Gastrocnemius medialis (tissue), 4 donors: ENCODE measurements around the gene PF4V1. TPM values are rescaled to one million over a fixed set of nuclear protein-coding genes. Genes with fewer than 3 reads are reported as not detected.

Source experiments
- ATAC-seq, 2 donors: fragments of 150-250 bp; one replicate each; pipeline ENCODE4 v1.9.1; 2016
- DNase-seq, 2 donors: peaks; one replicate each; pipeline ENCODE4 v3.0.0-alpha.2; 2019
- H3K27ac ChIP-seq, 4 donors: fragments of 200-600 bp; sonication (generic); 1 replicate in 1 of 4; 2 replicates in 3 of 4; pipeline ENCODE4 v1.5.1; 2016 to 2018; ENCODE audit warnings: mild to moderate bottlenecking in 2 of 4, moderate library complexity in 1 of 4
- H3K27me3 ChIP-seq, 3 donors: fragments of 200-600 bp; sonication (generic) in 2 of 3; 1 replicate in 1 of 3; 2 replicates in 2 of 3; pipeline versions ENCODE4 v1.5.1 to v1.6.0; 2016 to 2019; ENCODE audit warnings: mild to moderate bottlenecking in 1 of 3, moderate library complexity in 1 of 3
- H3K36me3 ChIP-seq, 2 donors: fragments of 200-600 bp; sonication (generic) in 1 of 2; one replicate each; pipeline ENCODE4 v1.5.1; 2017 to 2018
- H3K4me1 ChIP-seq, 2 donors: fragments of 200-600 bp; sonication (generic) in 1 of 2; one replicate each; pipeline ENCODE4 v1.5.1; 2016 to 2017; ENCODE audit warnings: mild to moderate bottlenecking in 2 of 2
- H3K4me3 ChIP-seq, 4 donors: fragments of 200-600 bp; sonication (generic) in 3 of 4; 1 replicate in 1 of 4; 2 replicates in 3 of 4; pipeline ENCODE4 v1.5.1; 2016 to 2019; ENCODE audit warnings: mild to moderate bottlenecking in 2 of 4
- H3K9me3 ChIP-seq, 3 donors: fragments of 200-600 bp; sonication (generic) in 2 of 3; 1 replicate in 1 of 3; 2 replicates in 2 of 3; pipeline ENCODE4 v1.5.1; 2016 to 2019
- CTCF ChIP-seq, 5 experiments: fragments of 450-650 bp in 3 of 5; fragments of 200-600 bp in 2 of 5; sonication (generic) in 2 of 5; IDR thresholded peaks in 4 of 5; conservative IDR thresholded peaks in 1 of 5; 1 replicate in 4 of 5; 2 replicates in 1 of 5; pipeline ENCODE4 v1.5.1; 2016 to 2019; ENCODE audit warnings: antibody characterized with exemption in 5 of 5, mild to moderate bottlenecking in 3 of 5, moderate library complexity in 3 of 5
- POLR2A ChIP-seq, 2 donors: fragments of 450-650 bp; IDR thresholded peaks; one replicate each; pipeline ENCODE4 v1.6.1; 2017; ENCODE audit warnings: antibody characterized with exemption in 2 of 2, mild to moderate bottlenecking in 2 of 2, moderate library complexity in 2 of 2
- in situ Hi-C, 4 donors: fragments of 200-750 bp; cut with MboI; loops; one replicate each; pipeline versions ENCODE4 v1.15.0 to v1.8.0; 2017; ENCODE audit warnings: low sequenced_read_pairs in 4 of 4
- intact Hi-C: fragments of 100-400 bp; cut with DNase I; formaldehyde crosslinking; loops from one replicate; pipeline ENCODE4 v1.15.1; 2023; ENCODE audit warnings: low total_unique reads
- total RNA-seq, 4 donors: library from RNA; depleted of rRNA; stranded (reverse); fragments of >200 nt; gene quantifications; one replicate each; pipeline versions ENCODE4 v1.1.0 to v1.2.3, GENCODE V29; 2016

The PF4V1 gene
- total RNA-seq, 4 donors from 2014 or later = not detected

GRCh38 chr4:73841243-73841925 is 11.7 kb upstream of the PF4V1 start:
- Histone ChIP-seq H3K27ac (no peak overlapping the region), H3K4me1 (no peaks in the 10 kb centered on the region), H3K9me3 (no peaks in the 10 kb centered on the region), H3K27me3 (peaks cover 0 to 10% (median 4%) of the 10 kb centered on the region in 3 donors), H3K36me3 (no peaks in the 10 kb centered on the region), H3K4me3 (no peak overlapping the region)
- no peak for ATAC-seq
- no peak for DNase-seq
- in situ Hi-C loops (no loop called here), intact Hi-C loops (no loop called here)
- TF ChIP-seq POLR2A (IDR thresholded peaks at IDR 0.05) = no peak
- no peak for TF ChIP-seq CTCF (IDR thresholded peaks at IDR 0.05 in 4 of 5, conservative IDR thresholded peaks at IDR 0.05 in 1 of 5)

GRCh38 chr4:73842696-73843095 is 10.4 kb upstream of the PF4V1 start:
- H3K27me3 ChIP-seq = peaks cover 0 to 5% (median 2%) of the 10 kb centered on the region in 3 donors
- DNase-seq = no peak
- H3K36me3 ChIP-seq = no peaks in the 10 kb centered on the region
- in situ Hi-C loops = no loop called here
- no peaks in the 10 kb centered on the region for H3K9me3 ChIP-seq
- no peak for TF ChIP-seq CTCF (IDR thresholded peaks at IDR 0.05 in 4 of 5, conservative IDR thresholded peaks at IDR 0.05 in 1 of 5)
- no peak for TF ChIP-seq POLR2A (IDR thresholded peaks at IDR 0.05)
- no peak overlapping the region for H3K4me3 ChIP-seq
- no peak for ATAC-seq
- intact Hi-C loops = no loop called here
- H3K4me1 ChIP-seq = no peaks in the 10 kb centered on the region
- no peak overlapping the region for H3K27ac ChIP-seq

GRCh38 chr4:73843369-73843768 is 9.7 kb upstream of the PF4V1 start:
- Histone ChIP-seq H3K4me3 (no peak overlapping the region), H3K36me3 (no peaks in the 10 kb centered on the region), H3K27me3 (peaks cover 0 to 4% (median 0%) of the 10 kb centered on the region in 3 donors), H3K9me3 (no peaks in the 10 kb centered on the region), H3K27ac (no peak overlapping the region), H3K4me1 (no peaks in the 10 kb centered on the region)
- intact Hi-C loops (no loop called here), in situ Hi-C loops (no loop called here)
- ATAC-seq (no peak), DNase-seq (no peak)
- TF ChIP-seq CTCF (IDR thresholded peaks at IDR 0.05 in 4 of 5, conservative IDR thresholded peaks at IDR 0.05 in 1 of 5) (no peak), POLR2A (IDR thresholded peaks at IDR 0.05) (no peak)

GRCh38 chr4:73844345-73844744 is 8.8 kb upstream of the PF4V1 start:
- no peak for ATAC-seq
- H3K36me3 ChIP-seq = no peaks in the 10 kb centered on the region
- DNase-seq = no peak
- no peak overlapping the region for H3K27ac ChIP-seq
- in situ Hi-C loops (no loop called here), intact Hi-C loops (no loop called here)
- peaks cover 0 to 3% (median 0%) of the 10 kb centered on the region in 3 donors for H3K27me3 ChIP-seq
- H3K4me3 ChIP-seq = no peak overlapping the region
- H3K4me1 ChIP-seq = no peaks in the 10 kb centered on the region
- TF ChIP-seq CTCF (IDR thresholded peaks at IDR 0.05 in 4 of 5, conservative IDR thresholded peaks at IDR 0.05 in 1 of 5) (no peak), POLR2A (IDR thresholded peaks at IDR 0.05) (no peak)
- no peaks in the 10 kb centered on the region for H3K9me3 ChIP-seq

GRCh38 chr4:73844806-73845205 is 8.3 kb upstream of the PF4V1 start:
- DNase-seq = no peak
- intact Hi-C loops = no loop called here

More at GRCh38 chr4:73844806-73845205, 8.3 kb upstream of the PF4V1 start:
- in situ Hi-C loops = no loop called here
- H3K4me3 ChIP-seq = no peak overlapping the region
- no peak for ATAC-seq
- TF ChIP-seq POLR2A (IDR thresholded peaks at IDR 0.05) (no peak), CTCF (IDR thresholded peaks at IDR 0.05 in 4 of 5, conservative IDR thresholded peaks at IDR 0.05 in 1 of 5) (no peak)
- H3K36me3 ChIP-seq = no peaks in the 10 kb centered on the region
- H3K9me3 ChIP-seq = no peaks in the 10 kb centered on the region
- no peaks in the 10 kb centered on the region for H3K4me1 ChIP-seq
- no peak overlapping the region for H3K27ac ChIP-seq
- no peaks in the 10 kb centered on the region for H3K27me3 ChIP-seq
